CD4-positive, CD25-positive, alpha-beta regulatory T cell (primary cell): ENCODE measurements around the gene NBAS. TPM values are rescaled to one million over a fixed set of nuclear protein-coding genes. Genes with fewer than 3 reads are reported as not detected.

ENCODE experiments used
- ATAC-seq, 2 donors: fragments of 150-1000 bp; cut with Tn5 transposase; one replicate each; pipeline ENCODE4 v1.10.0; 2021; ENCODE audit warnings: low read depth in 2 of 2, moderate number of reproducible peaks in 2 of 2, moderate library complexity in 1 of 2
- DNase-seq, 3 donors: peaks; one replicate each; pipeline versions ENCODE4 v3.0.0 to v3.0.0-alpha.2; 2012 to 2022; ENCODE audit warnings: mixed read lengths in 1 of 3
- H3K27ac ChIP-seq: one replicate; pipeline ENCODE4 v1.7.0; 2013; ENCODE audit warnings: mild to moderate bottlenecking, low read length; ENCODE audit not compliant: insufficient read depth, poor library complexity, severe bottlenecking
- H3K27me3 ChIP-seq: one replicate; pipeline ENCODE4 v1.7.0; 2013; ENCODE audit warnings: low read length; ENCODE audit not compliant: control insufficient read depth, insufficient read depth
- H3K36me3 ChIP-seq: one replicate; pipeline ENCODE4 v1.7.0; 2013; ENCODE audit warnings: mild to moderate bottlenecking, low read length, moderate library complexity; ENCODE audit not compliant: control insufficient read depth, insufficient read depth
- H3K4me1 ChIP-seq: 2 replicates; pipeline ENCODE4 v1.7.0; 2013; ENCODE audit warnings: mild to moderate bottlenecking, low read length; ENCODE audit not compliant: insufficient read depth, control insufficient read depth, poor library complexity, severe bottlenecking
- H3K4me3 ChIP-seq: one replicate; pipeline ENCODE4 v1.7.0; 2013; ENCODE audit warnings: low read depth, mild to moderate bottlenecking, low read length, moderate library complexity
- H3K9me3 ChIP-seq, 2 experiments: 1 replicate in 1 of 2; 2 replicates in 1 of 2; pipeline ENCODE4 v1.7.0; 2013; ENCODE audit warnings: low read length in 2 of 2, mild to moderate bottlenecking in 1 of 2, moderate library complexity in 1 of 2; ENCODE audit not compliant: control insufficient read depth in 2 of 2
- H3K27ac Mint-ChIP-seq, 3 donors: one replicate each; pipeline ENCODE4 v1.8.0; 2020 to 2022; ENCODE audit warnings: mild to moderate bottlenecking in 3 of 3, mixed read lengths in 3 of 3, moderate library complexity in 2 of 3
- H3K27me3 Mint-ChIP-seq: one replicate; pipeline ENCODE4 v1.8.0; 2022; ENCODE audit warnings: mild to moderate bottlenecking, mixed read lengths
- H3K36me3 Mint-ChIP-seq: one replicate; pipeline ENCODE4 v1.8.0; 2020; ENCODE audit warnings: mixed read lengths
- H3K4me1 Mint-ChIP-seq, 4 donors: one replicate each; pipeline ENCODE4 v1.8.0; 2020 to 2022; ENCODE audit warnings: mixed read lengths in 4 of 4, mild to moderate bottlenecking in 1 of 4
- H3K4me3 Mint-ChIP-seq, 4 donors: one replicate each; pipeline ENCODE4 v1.8.0; 2020 to 2022; ENCODE audit warnings: mild to moderate bottlenecking in 4 of 4, mixed read lengths in 4 of 4, moderate library complexity in 3 of 4
- H3K9me3 Mint-ChIP-seq, 7 donors: one replicate each; pipeline ENCODE4 v1.8.0; 2020 to 2022; ENCODE audit warnings: mixed read lengths in 7 of 7, mild to moderate bottlenecking in 3 of 7, moderate library complexity in 2 of 7
- polyA plus RNA-seq, 4 donors: library from polyadenylated mRNA; unstranded; fragments of 300-500 nt; fragmentation: Illumina TruSeq; gene quantifications; one replicate each; pipeline ENCODE4 v1.2.3, GENCODE V29; 2021
- total RNA-seq: library from RNA; stranded (reverse); gene quantifications from one replicate; pipeline ENCODE4 v1.2.3, GENCODE V29; 2022

Gene NBAS
- total and polyA plus RNA-seq, 5 donors from 2014 or later = 18.5 to 31.9 (median 19.5) TPM

- no peak for ATAC-seq
- Mint-ChIP-seq H3K4me1 (peaks cover 0 to 6% (median 3%) of the 10 kb centered on the region in 4 donors), H3K9me3 (no peaks in the 10 kb centered on the region), H3K27ac (no peak overlapping the region), H3K36me3 (no peaks in the 10 kb centered on the region), H3K27me3 (no peaks in the 10 kb centered on the region), H3K4me3 (no peak overlapping the region)
- Histone ChIP-seq H3K36me3 (no peaks in the 10 kb centered on the region), H3K4me3 (no peak overlapping the region), H3K4me1 (no peaks in the 10 kb centered on the region), H3K9me3 (no peaks in the 10 kb centered on the region), H3K27me3 (no peaks in the 10 kb centered on the region), H3K27ac (no peak overlapping the region)
- no peak for DNase-seq
These were observed 401.9 kb downstream of the NBAS start for GRCh38 chr2:15159206-15159605.

GRCh38 chr2:15158532-15158931 is 402.6 kb downstream of the NBAS start:
- H3K4me1 ChIP-seq = no peaks in the 10 kb centered on the region
- DNase-seq (no peak), ATAC-seq (no peak)
- no peak overlapping the region for H3K27ac ChIP-seq
- no peak overlapping the region for H3K27ac Mint-ChIP-seq
- no peak overlapping the region for H3K4me3 ChIP-seq
- H3K9me3 ChIP-seq = no peaks in the 10 kb centered on the region
- H3K36me3 ChIP-seq = no peaks in the 10 kb centered on the region
- H3K4me3 Mint-ChIP-seq = no peak overlapping the region
- no peaks in the 10 kb centered on the region for H3K9me3 Mint-ChIP-seq
- H3K4me1 Mint-ChIP-seq = peaks cover 0 to 6% (median 3%) of the 10 kb centered on the region in 4 donors
- H3K27me3 ChIP-seq = no peaks in the 10 kb centered on the region
- H3K27me3 Mint-ChIP-seq = no peaks in the 10 kb centered on the region
- no peaks in the 10 kb centered on the region for H3K36me3 Mint-ChIP-seq

GRCh38 chr2:15158100-15158499 is 403.0 kb downstream of the NBAS start:
- no peaks in the 10 kb centered on the region for H3K9me3 Mint-ChIP-seq
- H3K4me3 Mint-ChIP-seq = no peak overlapping the region
- H3K27me3 Mint-ChIP-seq = no peaks in the 10 kb centered on the region
- H3K4me3 ChIP-seq = no peak overlapping the region
- no peak for ATAC-seq
- no peaks in the 10 kb centered on the region for H3K36me3 ChIP-seq
- H3K4me1 Mint-ChIP-seq = peaks cover 0 to 6% (median 3%) of the 10 kb centered on the region in 4 donors
- DNase-seq = no peak
- H3K27ac Mint-ChIP-seq = no peak overlapping the region
- H3K4me1 ChIP-seq = no peaks in the 10 kb centered on the region
- no peak overlapping the region for H3K27ac ChIP-seq
- peaks cover 2% of the 10 kb centered on the region for H3K27me3 ChIP-seq
- H3K36me3 Mint-ChIP-seq = no peaks in the 10 kb centered on the region
- H3K9me3 ChIP-seq = no peaks in the 10 kb centered on the region

DNA sequence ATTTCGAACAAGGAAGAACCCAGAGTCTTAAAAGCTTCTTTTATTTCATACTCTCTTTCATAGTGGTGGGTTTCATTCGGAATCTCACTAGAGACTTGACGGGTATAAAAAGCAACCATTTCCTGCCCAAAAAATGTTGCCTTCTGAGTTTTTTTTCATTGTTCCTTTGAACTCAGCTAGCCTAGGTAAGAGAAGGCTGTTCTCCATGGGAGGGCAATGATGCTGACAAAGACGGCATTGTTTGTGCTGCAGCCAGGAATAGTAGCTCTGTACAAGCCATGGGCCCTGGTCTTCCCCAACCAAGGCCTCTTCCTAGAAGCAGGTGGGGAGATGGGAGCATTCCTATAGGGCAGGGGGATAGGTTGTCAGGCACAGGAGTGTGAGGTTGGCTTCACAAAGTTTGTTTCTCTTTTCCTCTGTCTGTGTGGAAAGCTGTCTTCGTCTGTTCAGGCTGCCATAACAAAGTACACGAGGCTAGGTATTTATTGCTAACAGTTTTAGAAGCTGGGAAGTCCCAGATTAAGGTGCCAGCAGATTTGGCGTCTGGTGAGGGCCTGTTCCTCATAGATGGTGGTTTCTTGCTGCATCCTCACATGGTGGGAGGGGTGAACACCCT is 405.1 kb downstream of the NBAS start:
- H3K27ac ChIP-seq = no peak overlapping the region

DNA sequence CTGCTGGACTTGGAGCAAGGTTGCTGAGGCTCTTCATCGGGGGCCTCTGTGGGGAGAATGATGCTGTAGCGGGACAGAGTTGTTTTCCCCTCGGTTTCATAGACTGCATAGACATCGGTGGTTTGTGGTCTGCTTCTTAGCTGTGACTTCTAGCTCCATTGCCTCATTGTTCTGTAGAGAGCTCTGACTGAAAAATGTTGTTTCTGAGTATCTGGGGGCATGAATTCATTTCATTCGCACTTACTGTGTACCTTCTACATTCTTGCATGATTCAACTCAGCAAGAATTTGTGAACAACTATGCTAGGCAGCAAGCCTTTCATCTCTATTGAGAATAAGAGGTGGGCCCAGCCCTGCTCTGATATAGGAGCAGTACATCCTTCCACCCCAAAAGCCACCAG is 406.8 kb downstream of the NBAS start:
- peaks cover 4% of the 10 kb centered on the region for H3K27me3 ChIP-seq
- no peaks in the 10 kb centered on the region for H3K9me3 ChIP-seq
- no peaks in the 10 kb centered on the region for H3K36me3 ChIP-seq
- Mint-ChIP-seq H3K4me3 (no peak overlapping the region), H3K36me3 (no peaks in the 10 kb centered on the region), H3K27ac (no peak overlapping the region), H3K27me3 (no peaks in the 10 kb centered on the region), H3K9me3 (peaks cover 0 to 4% (median 0%) of the 10 kb centered on the region in 7 donors), H3K4me1 (peaks cover 0 to 5% (median 2%) of the 10 kb centered on the region in 4 donors)
- no peak overlapping the region for H3K4me3 ChIP-seq
- DNase-seq (no peak), ATAC-seq (no peak)
- no peak overlapping the region for H3K27ac ChIP-seq
- no peaks in the 10 kb centered on the region for H3K4me1 ChIP-seq

More for the DNA sequence above, 405.1 kb downstream of the NBAS start:
- no peaks in the 10 kb centered on the region for H3K36me3 Mint-ChIP-seq
- no peak for DNase-seq
- peaks cover 0 to 4% (median 0%) of the 10 kb centered on the region in 7 donors for H3K9me3 Mint-ChIP-seq
- no peak for ATAC-seq
- Histone ChIP-seq H3K27me3 (peaks cover 4% of the 10 kb centered on the region), H3K36me3 (no peaks in the 10 kb centered on the region), H3K4me1 (no peaks in the 10 kb centered on the region), H3K4me3 (no peak overlapping the region), H3K9me3 (no peaks in the 10 kb centered on the region)
- no peak overlapping the region for H3K4me3 Mint-ChIP-seq
- H3K27me3 Mint-ChIP-seq = no peaks in the 10 kb centered on the region
- peaks cover 0 to 6% (median 3%) of the 10 kb centered on the region in 4 donors for H3K4me1 Mint-ChIP-seq
- no peak overlapping the region for H3K27ac Mint-ChIP-seq

DNA sequence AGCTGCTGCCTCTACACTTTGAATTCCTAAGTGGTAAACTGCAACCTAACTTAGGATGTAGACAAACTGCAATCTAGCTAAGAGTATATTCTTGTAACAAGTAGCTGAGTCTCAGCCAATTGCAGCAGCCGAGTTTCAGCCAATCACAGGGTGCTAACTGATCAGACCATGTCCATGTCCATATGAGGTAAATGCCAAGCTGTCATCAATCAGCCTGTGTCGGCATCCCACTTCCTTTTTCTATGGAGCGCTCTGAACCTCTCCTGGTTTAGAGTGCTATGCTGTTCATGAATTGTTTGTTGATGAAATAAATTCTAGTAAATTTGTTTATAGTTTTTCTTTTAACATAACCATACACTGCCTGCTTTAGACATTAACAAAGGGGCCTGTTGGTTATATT is 408.8 kb downstream of the NBAS start:
- Histone ChIP-seq H3K27me3 (peaks cover 4% of the 10 kb centered on the region), H3K36me3 (no peaks in the 10 kb centered on the region), H3K27ac (no peak overlapping the region), H3K4me1 (no peaks in the 10 kb centered on the region), H3K4me3 (no peak overlapping the region), H3K9me3 (no peaks in the 10 kb centered on the region)
- H3K4me1 Mint-ChIP-seq = peaks cover 0 to 4% (median 1%) of the 10 kb centered on the region in 4 donors
- peaks cover 0 to 4% (median 0%) of the 10 kb centered on the region in 7 donors for H3K9me3 Mint-ChIP-seq
- no peaks in the 10 kb centered on the region for H3K36me3 Mint-ChIP-seq
- no peak for ATAC-seq
- H3K4me3 Mint-ChIP-seq = no peak overlapping the region
- no peaks in the 10 kb centered on the region for H3K27me3 Mint-ChIP-seq
- DNase-seq = no peak
- no peak overlapping the region for H3K27ac Mint-ChIP-seq

- no peak overlapping the region for H3K27ac Mint-ChIP-seq
- no peak overlapping the region for H3K4me3 Mint-ChIP-seq
- H3K27ac ChIP-seq = no peak overlapping the region
- H3K36me3 Mint-ChIP-seq = no peaks in the 10 kb centered on the region
- H3K36me3 ChIP-seq = no peaks in the 10 kb centered on the region
- H3K4me1 ChIP-seq = no peaks in the 10 kb centered on the region
- peaks cover 0 to 4% (median 0%) of the 10 kb centered on the region in 7 donors for H3K9me3 Mint-ChIP-seq
- no peaks in the 10 kb centered on the region for H3K27me3 Mint-ChIP-seq
- H3K4me1 Mint-ChIP-seq = no peaks in the 10 kb centered on the region
- ATAC-seq (no peak), DNase-seq (no peak)
- no peaks in the 10 kb centered on the region for H3K9me3 ChIP-seq
- H3K27me3 ChIP-seq = peaks cover 4% of the 10 kb centered on the region
- no peak overlapping the region for H3K4me3 ChIP-seq
These were observed 412.1 kb downstream of the NBAS start for GRCh38 chr2:15149063-15149462.

- no peaks in the 10 kb centered on the region for H3K27me3 ChIP-seq
These were observed 413.5 kb downstream of the NBAS start for GRCh38 chr2:15147591-15147990.

More at GRCh38 chr2:15147591-15147990, 413.5 kb downstream of the NBAS start:
- no peak overlapping the region for H3K4me3 ChIP-seq
- Mint-ChIP-seq H3K27me3 (no peaks in the 10 kb centered on the region), H3K9me3 (peaks cover 0 to under 1% (median 0%) of the 10 kb centered on the region in 7 donors), H3K4me1 (peaks cover 3 to 6% (median 5%) of the 10 kb centered on the region in 4 donors), H3K4me3 (no peak overlapping the region), H3K36me3 (no peaks in the 10 kb centered on the region), H3K27ac (no peak overlapping the region)
- no peak overlapping the region for H3K27ac ChIP-seq
- no peaks in the 10 kb centered on the region for H3K9me3 ChIP-seq
- no peak for DNase-seq
- H3K4me1 ChIP-seq = no peaks in the 10 kb centered on the region
- ATAC-seq = no peak
- H3K36me3 ChIP-seq = no peaks in the 10 kb centered on the region
